CD14-positive monocyte (primary cell): ENCODE measurements around the gene DPY19L1. TPM values are rescaled to one million over a fixed set of nuclear protein-coding genes. Genes with fewer than 3 reads are reported as not detected.
"Not testable (repeated sequence)": the region's sequence is repeated elsewhere in the genome, so short reads cannot be mapped to it uniquely, and the experiment has no call there.

Experiments
- DNase-seq, 3 donors: peaks; one replicate each; pipeline ENCODE4 v3.0.0-alpha.2; 2011 to 2022
- H2AFZ ChIP-seq: 2 replicates; pipeline ENCODE4 v1.6.0; 2012; ENCODE audit warnings: mild to moderate bottlenecking, low read depth, low read length, inconsistent platforms; ENCODE audit not compliant: insufficient read depth, poor library complexity, severe bottlenecking
- H3K27ac ChIP-seq, 2 donors: 1 replicate in 1 of 2; 2 replicates in 1 of 2; pipeline ENCODE4 v1.5.1; 2012 to 2013; ENCODE audit warnings: low read length in 2 of 2, control low read depth in 1 of 2, inconsistent platforms in 1 of 2, low read depth in 1 of 2, mild to moderate bottlenecking in 1 of 2
- H3K27me3 ChIP-seq, 2 donors: one replicate each; pipeline versions ENCODE4 v1.6.0 to v1.6.1; 2011 to 2013; ENCODE audit warnings: low read length in 2 of 2; ENCODE audit not compliant: control insufficient read depth in 2 of 2, insufficient read depth in 2 of 2
- H3K36me3 ChIP-seq, 2 donors: replicated peaks in 1 of 2; 1 replicate in 1 of 2; 2 replicates in 1 of 2; pipeline versions ENCODE4 v1.5.1 to v1.6.1; 2012 to 2013; ENCODE audit warnings: low read length in 2 of 2, control low read depth in 1 of 2, inconsistent platforms in 1 of 2, mild to moderate bottlenecking in 1 of 2; ENCODE audit not compliant: insufficient read depth in 2 of 2, control insufficient read depth in 1 of 2
- H3K4me1 ChIP-seq, 2 donors: 1 replicate in 1 of 2; 2 replicates in 1 of 2; pipeline versions ENCODE4 v1.5.1 to v1.6.1; 2012 to 2013; ENCODE audit warnings: low read length in 2 of 2, control low read depth in 1 of 2, inconsistent platforms in 1 of 2, mild to moderate bottlenecking in 1 of 2, moderate library complexity in 1 of 2; ENCODE audit not compliant: insufficient read depth in 2 of 2, control insufficient read depth in 1 of 2
- H3K4me2 ChIP-seq: replicated peaks from 2 replicates; pipeline ENCODE3; 2012; ENCODE audit warnings: low read length, moderate library complexity, mild to moderate bottlenecking; ENCODE audit not compliant: poor library complexity, severe bottlenecking; ENCODE audit errors: extremely low read depth
- H3K4me3 ChIP-seq, 3 experiments: fragments of 200-600 bp in 1 of 3; sonication (generic) in 1 of 3; replicated peaks in 1 of 3; 1 replicate in 2 of 3; 2 replicates in 1 of 3; pipeline ENCODE4 v1.5.1; 2011 to 2013; ENCODE audit warnings: low read length in 3 of 3, mild to moderate bottlenecking in 3 of 3, control low read depth in 2 of 3, low read depth in 2 of 3, inconsistent platforms in 1 of 3, moderate library complexity in 1 of 3
- H3K79me2 ChIP-seq: 2 replicates; pipeline ENCODE4 v1.6.0; 2012; ENCODE audit warnings: mild to moderate bottlenecking, control low read depth, inconsistent platforms, low read length, moderate library complexity; ENCODE audit not compliant: insufficient read depth
- H3K9ac ChIP-seq: 2 replicates; pipeline ENCODE4 v1.6.0; 2017; ENCODE audit warnings: low read length, mild to moderate bottlenecking; ENCODE audit not compliant: insufficient read depth, poor library complexity, severe bottlenecking
- H3K9me3 ChIP-seq, 2 donors: replicated peaks in 1 of 2; 1 replicate in 1 of 2; 2 replicates in 1 of 2; pipeline versions ENCODE4 v1.5.1 to v1.6.1; 2012 to 2013; ENCODE audit warnings: low read length in 2 of 2, control low read depth in 1 of 2; ENCODE audit not compliant: control insufficient read depth in 1 of 2, insufficient read depth in 1 of 2
- H4K20me1 ChIP-seq: 2 replicates; pipeline ENCODE4 v1.6.0; 2012; ENCODE audit warnings: mild to moderate bottlenecking, low read length, control low read depth, moderate library complexity; ENCODE audit not compliant: insufficient read depth
- H3K27ac Mint-ChIP-seq, 7 donors: one replicate each; pipeline ENCODE4 v1.8.0; 2020; ENCODE audit warnings: mild to moderate bottlenecking in 7 of 7, mixed read lengths in 7 of 7, moderate library complexity in 6 of 7, inconsistent platforms in 2 of 7
- H3K27me3 Mint-ChIP-seq, 3 donors: one replicate each; pipeline ENCODE4 v1.8.0; 2021 to 2022; ENCODE audit warnings: low read depth in 3 of 3, mild to moderate bottlenecking in 3 of 3, mixed read lengths in 3 of 3, moderate library complexity in 3 of 3, inconsistent platforms in 1 of 3
- H3K36me3 Mint-ChIP-seq, 2 donors: one replicate each; pipeline ENCODE4 v1.8.0; 2020; ENCODE audit warnings: mixed read lengths in 2 of 2, inconsistent platforms in 1 of 2, mild to moderate bottlenecking in 1 of 2
- H3K4me1 Mint-ChIP-seq: one replicate; pipeline ENCODE4 v1.8.0; 2020; ENCODE audit warnings: mild to moderate bottlenecking, mixed read lengths
- H3K4me3 Mint-ChIP-seq, 2 donors: one replicate each; pipeline ENCODE4 v1.8.0; 2020; ENCODE audit warnings: mild to moderate bottlenecking in 2 of 2, mixed read lengths in 2 of 2, moderate library complexity in 1 of 2
- H3K9me3 Mint-ChIP-seq, 7 donors: one replicate each; pipeline ENCODE4 v1.8.0; 2020 to 2022; ENCODE audit warnings: mixed read lengths in 7 of 7, mild to moderate bottlenecking in 6 of 7, moderate library complexity in 6 of 7, inconsistent platforms in 2 of 7
- WGBS: methylation state at CpG from one replicate; pipeline ENCODE4 v1.1.5; 2013; ENCODE audit warnings: missing lambda C conversion rate; ENCODE audit not compliant: insufficient coverage; 5-methylcytosine and 5-hydroxymethylcytosine counted together
- intact Hi-C, 2 donors: fragments of 100-400 bp; cut with micrococcal nuclease; formaldehyde crosslinking; loops; one replicate each; pipeline versions ENCODE4 v1.15.0 to v1.15.1; 2023
- polyA plus RNA-seq, 3 donors: library from polyadenylated mRNA; depleted of rRNA in 1 of 3; unstranded in 2 of 3; stranded (reverse) in 1 of 3; fragments of 300-500 nt in 2 of 3; fragments of >200 nt in 1 of 3; fragmentation: Illumina TruSeq in 2 of 3; gene quantifications; 1 replicate in 2 of 3; 2 replicates in 1 of 3; pipeline ENCODE4 v1.2.3, GENCODE V29; 2012 to 2021
- TF ChIP-seq, protein P1 (sequence below): fragments of 200-600 bp; IDR thresholded peaks from one replicate; pipeline ENCODE4 v1.8.0; 2022; ENCODE audit warnings: antibody characterized with exemption, mild to moderate bottlenecking

DPY19L1 gene
- polyA plus RNA-seq, 3 donors = 0.81 to 5.2 (median 3.9) TPM

DNA sequence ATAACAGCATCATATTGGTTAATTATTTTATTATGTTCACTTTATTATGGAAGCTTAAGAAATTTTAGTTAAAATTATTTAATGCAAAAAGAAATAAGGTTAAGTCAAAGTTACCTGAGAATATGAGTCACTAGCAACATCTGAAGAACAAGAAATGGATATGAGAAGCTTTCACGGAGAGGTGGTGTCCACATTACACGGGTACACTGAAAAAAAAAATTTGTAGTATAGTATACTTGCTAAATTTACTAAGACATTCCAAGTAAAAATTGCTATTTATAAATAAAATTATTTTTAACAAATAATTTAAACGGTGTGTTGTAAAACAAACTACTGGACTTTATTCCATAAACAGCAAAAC lies 63.9 kb downstream of the DPY19L1 start:
- TF ChIP-seq, protein P1, sequence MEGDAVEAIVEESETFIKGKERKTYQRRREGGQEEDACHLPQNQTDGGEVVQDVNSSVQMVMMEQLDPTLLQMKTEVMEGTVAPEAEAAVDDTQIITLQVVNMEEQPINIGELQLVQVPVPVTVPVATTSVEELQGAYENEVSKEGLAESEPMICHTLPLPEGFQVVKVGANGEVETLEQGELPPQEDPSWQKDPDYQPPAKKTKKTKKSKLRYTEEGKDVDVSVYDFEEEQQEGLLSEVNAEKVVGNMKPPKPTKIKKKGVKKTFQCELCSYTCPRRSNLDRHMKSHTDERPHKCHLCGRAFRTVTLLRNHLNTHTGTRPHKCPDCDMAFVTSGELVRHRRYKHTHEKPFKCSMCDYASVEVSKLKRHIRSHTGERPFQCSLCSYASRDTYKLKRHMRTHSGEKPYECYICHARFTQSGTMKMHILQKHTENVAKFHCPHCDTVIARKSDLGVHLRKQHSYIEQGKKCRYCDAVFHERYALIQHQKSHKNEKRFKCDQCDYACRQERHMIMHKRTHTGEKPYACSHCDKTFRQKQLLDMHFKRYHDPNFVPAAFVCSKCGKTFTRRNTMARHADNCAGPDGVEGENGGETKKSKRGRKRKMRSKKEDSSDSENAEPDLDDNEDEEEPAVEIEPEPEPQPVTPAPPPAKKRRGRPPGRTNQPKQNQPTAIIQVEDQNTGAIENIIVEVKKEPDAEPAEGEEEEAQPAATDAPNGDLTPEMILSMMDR = no peak
- Histone ChIP-seq H3K36me3 (peaks cover 0 to 11% of the 10 kb centered on the region in 2 donors), H3K4me2 (no peak overlapping the region), H3K4me1 (no peaks in the 10 kb centered on the region), H3K9ac (no peak overlapping the region), H4K20me1 (no peaks in the 10 kb centered on the region), H3K9me3 (no peaks in the 10 kb centered on the region), H3K27ac (no peak overlapping the region), H3K4me3 (no peak overlapping the region), H2AFZ (no peak overlapping the region), H3K79me2 (no peaks in the 10 kb centered on the region), H3K27me3 (no peaks in the 10 kb centered on the region)
- Mint-ChIP-seq H3K4me3 (no peak overlapping the region), H3K9me3 (peaks cover 0 to 1% (median 0%) of the 10 kb centered on the region in 7 donors), H3K36me3 (peaks cover 25 to 26% of the 10 kb centered on the region in 2 donors), H3K4me1 (peaks cover 3% of the 10 kb centered on the region), H3K27ac (no peak overlapping the region), H3K27me3 (peaks cover 0 to 2% (median 0%) of the 10 kb centered on the region in 3 donors)
- no CpG with 5 or more reads among the region's 3 CpGs for WGBS
- intact Hi-C loops = no loop called here
- DNase-seq = no peak

DNA sequence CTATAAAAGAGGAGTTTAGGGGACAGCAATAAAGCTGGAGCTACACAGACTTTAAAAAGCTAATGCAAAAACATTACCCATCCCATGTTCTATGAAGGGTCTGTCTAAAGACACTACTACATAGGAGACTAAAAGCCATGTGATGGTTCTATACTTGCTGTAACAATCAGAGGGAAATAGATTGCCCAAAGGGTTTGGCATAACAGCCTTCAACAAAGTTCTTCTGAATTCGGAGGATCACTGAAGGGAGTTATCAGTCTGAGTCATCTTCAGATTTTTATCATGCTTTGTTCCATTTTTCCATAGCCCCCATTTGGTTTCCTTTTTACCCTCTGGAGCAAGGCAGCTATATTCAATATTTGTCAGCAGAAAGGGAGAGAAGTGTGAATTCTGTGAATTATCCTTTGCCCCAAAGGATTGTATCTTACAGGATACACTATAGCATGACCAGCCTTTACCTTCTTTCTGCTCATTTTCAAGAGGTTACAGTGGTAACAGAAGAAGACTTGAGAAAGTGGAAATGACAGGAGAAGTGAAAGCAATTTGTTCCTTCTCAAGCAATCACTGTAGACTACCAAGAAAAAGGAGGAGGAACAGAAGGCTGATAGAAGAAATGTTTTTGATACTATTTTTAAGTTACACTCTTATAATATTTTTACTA lies 64.4 kb downstream of the DPY19L1 start:
- Mint-ChIP-seq H3K27ac (peak overlapping the region in 1 of 7 donors; percentile 7), H3K36me3 (peaks cover 25 to 26% of the 10 kb centered on the region in 2 donors)
- no CpG with 5 or more reads among the region's 1 CpG for WGBS
- H4K20me1 ChIP-seq, H3K9ac ChIP-seq, H2AFZ ChIP-seq, H3K9me3 ChIP-seq, H3K4me3 ChIP-seq, DNase-seq, H3K4me3 Mint-ChIP-seq, H3K27ac ChIP-seq, intact Hi-C loops, H3K27me3 Mint-ChIP-seq, H3K4me2 ChIP-seq, H3K4me1 Mint-ChIP-seq, H3K4me1 ChIP-seq, H3K27me3 ChIP-seq, H3K9me3 Mint-ChIP-seq, H3K79me2 ChIP-seq: not testable (repeated sequence)
- H3K36me3 ChIP-seq = peaks cover 0 to 11% of the 10 kb centered on the region in 2 donors

DNA sequence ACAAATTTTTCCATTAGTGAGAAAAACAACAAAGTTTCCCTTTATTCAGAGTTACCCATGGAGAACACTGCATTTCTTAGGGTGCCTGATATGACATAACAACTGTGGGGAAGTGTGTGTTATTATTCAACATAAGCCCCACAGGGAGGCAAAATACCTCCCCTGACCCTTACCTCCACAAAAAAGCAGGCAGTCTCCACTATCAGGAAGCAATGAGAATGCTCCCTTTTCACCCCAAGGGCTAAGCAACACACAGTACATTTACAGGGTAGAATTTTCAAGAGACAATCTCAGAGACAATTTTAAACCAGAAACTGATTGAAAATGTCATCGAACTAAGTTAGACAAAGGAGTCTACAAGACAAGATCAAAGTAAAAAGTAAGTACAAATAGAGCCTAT lies 69.5 kb downstream of the DPY19L1 start:
- H3K79me2 ChIP-seq, H3K27me3 Mint-ChIP-seq, H4K20me1 ChIP-seq, H3K27ac Mint-ChIP-seq, DNase-seq, H3K4me3 Mint-ChIP-seq, H3K27me3 ChIP-seq, H2AFZ ChIP-seq, H3K4me2 ChIP-seq, H3K4me1 Mint-ChIP-seq, intact Hi-C loops, H3K4me1 ChIP-seq, H3K9me3 Mint-ChIP-seq, H3K4me3 ChIP-seq, H3K27ac ChIP-seq, H3K9me3 ChIP-seq, H3K9ac ChIP-seq: not testable (repeated sequence)
- WGBS = no CpG with 5 or more reads among the region's 1 CpG
- H3K36me3 ChIP-seq = peaks cover 0 to 11% of the 10 kb centered on the region in 2 donors
- peaks cover 31 to 32% of the 10 kb centered on the region in 2 donors for H3K36me3 Mint-ChIP-seq

DNA sequence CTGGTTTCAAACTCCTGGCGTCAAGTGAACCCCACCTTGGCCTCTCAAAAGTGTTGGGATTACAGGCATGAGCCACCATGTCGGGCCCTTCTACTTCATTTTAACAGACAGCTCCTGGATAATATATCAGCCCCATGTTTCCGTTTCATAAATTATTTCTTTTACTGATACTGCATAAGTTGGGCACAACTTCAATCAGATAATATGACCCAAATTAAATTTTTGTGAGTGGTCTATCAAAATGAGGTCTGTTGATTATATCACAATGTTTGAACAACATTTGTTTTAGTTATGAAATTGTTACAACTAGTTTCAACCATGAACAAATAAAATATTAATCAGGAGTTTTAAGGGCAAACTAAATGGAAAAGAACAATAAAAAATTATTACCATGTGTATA lies 70.8 kb downstream of the DPY19L1 start:
- no CpG with 5 or more reads among the region's 3 CpGs for WGBS
- DNase-seq, H3K79me2 ChIP-seq, H3K4me3 Mint-ChIP-seq, H3K4me2 ChIP-seq, H3K27me3 Mint-ChIP-seq, H3K4me1 Mint-ChIP-seq, H3K4me1 ChIP-seq, H3K9ac ChIP-seq, H2AFZ ChIP-seq, H3K9me3 ChIP-seq, H3K4me3 ChIP-seq, H3K27me3 ChIP-seq, H3K27ac ChIP-seq, intact Hi-C loops, H3K9me3 Mint-ChIP-seq, H4K20me1 ChIP-seq: not testable (repeated sequence)
- peaks cover 0 to 11% of the 10 kb centered on the region in 2 donors for H3K36me3 ChIP-seq
- Mint-ChIP-seq H3K36me3 (peaks cover 25 to 28% of the 10 kb centered on the region in 2 donors), H3K27ac (peak overlapping the region in 1 of 7 donors; percentile 15)
